NCI-H2227 (cell line): ENCODE measurements around the gene PKMYT1.

Experiments
- DNase-seq: peaks from one replicate; lab custom pipeline; 2025; ENCODE audit not compliant: unreplicated experiment; lab: John Stamatoyannopoulos, UW

Gene PKMYT1

DNA sequence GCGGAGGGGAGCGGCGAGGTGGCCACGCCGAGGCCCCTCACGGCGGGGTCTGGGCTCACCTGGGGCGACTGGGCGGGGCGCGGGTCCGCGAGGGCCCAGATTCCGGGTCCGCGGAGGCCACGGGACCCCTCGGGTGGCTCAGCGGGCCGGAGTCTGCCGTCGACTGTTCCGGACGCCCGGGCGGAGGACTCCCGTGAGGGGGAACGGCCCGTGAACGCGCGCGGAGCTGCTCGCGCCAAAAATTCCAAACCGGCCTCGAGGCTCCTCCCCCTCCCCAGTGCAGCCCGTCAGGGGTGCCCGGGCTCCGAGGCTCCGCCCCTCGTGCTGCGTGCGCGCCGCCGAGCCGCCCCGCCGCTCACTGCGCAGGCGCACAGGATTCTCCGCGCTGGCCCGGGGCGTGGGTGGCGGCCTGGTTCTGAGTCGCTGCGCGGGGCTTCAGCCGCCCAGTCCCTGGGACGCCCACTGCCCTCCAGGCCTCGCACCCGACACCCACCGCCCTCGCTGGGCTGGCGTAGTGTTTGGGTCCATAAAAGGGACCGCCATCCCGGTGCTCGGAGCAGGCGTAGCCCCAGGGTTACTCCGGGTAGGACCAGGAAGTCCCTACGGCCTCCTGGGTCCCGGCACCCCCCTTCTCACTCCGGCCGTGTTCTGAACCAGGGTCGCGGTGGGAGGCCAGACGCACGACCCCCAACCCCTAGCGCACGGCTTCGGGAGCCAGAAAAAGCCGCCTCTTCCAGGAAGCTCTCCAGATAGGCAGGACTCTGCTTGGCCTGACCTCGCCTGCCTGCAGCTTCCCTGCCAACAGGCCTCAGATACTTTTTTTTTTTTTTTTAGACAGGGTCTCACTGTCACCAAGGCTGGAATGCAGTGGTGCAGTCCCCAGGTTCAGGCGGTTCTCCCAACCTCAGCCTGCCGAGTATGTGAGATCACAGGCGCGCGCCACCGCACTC is at the start of gene PKMYT1:
Gene PKMYT1, minus strand, starts transcription at position 220 of the 950 bp plus-strand sequence. CDS start 789 bp downstream, outside the sequence.
- peak; percentile 94 for DNase-seq

DNA sequence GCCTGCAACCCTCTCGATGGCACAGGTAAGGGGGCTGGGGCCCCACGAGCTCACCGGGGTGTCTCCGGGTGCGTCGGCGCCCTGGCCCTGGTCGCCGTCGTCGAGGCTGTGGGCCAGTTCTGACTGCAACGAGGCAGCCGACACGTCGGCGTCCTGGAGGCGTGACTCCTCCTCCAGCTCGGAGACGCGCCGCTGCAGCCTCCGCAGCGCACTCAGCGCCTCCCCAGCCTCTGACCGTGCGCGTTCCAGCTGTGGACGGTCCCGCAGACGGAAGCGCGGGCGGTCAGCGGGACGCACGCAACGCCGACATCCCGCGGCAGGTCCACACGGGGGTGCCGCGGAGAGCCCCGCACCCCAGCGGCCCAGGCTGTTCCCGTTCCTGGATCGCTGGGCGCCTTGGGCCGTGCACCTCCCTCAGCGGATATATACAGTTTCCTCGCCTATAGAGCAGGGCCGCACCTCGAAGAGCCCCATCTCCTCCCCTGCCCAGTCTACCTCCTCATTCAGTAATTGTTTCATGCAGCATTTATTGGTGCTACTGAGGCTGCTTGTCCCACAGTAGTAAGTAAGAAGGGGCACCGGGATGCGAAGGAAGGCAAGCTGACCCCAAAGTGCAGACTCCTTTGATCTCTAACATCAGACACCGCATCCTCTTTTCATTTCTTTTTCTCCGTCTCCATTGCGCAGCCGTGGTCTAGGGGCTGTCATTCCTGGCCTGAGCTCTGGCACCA is 49.4 kb upstream of the PKMYT1 start:
- peak; percentile 73 for DNase-seq

DNA sequence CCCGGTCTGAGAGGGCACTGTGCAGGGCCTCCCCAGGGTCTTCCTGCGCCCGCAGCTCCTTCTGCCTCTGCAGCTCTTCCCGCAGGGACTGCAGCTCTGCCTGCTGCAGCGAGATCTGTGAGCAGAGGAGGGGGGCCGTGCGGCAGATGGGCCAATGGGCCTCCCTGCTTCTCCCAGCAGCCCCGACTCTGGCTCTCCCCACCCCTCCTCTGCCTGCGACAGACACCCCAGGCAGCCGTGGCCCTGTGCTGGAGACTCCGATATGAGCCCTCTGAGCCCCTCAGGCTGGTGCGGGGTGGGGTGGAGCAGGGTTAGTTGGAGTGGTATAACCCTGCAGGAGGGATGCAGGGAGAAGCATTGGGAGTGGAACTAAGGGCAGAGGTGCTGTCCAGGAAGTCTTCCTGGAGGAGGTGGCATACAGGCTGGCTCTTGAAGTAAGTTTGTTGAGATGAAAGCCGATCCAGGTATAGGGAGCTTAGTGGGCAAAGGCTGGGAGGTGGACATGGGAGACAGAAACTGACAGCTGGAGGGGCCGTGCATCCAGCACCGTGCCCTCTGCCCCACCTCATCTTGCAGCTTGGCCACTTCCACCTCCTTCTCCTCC is 48.6 kb upstream of the PKMYT1 start:
- no peak for DNase-seq

DNA sequence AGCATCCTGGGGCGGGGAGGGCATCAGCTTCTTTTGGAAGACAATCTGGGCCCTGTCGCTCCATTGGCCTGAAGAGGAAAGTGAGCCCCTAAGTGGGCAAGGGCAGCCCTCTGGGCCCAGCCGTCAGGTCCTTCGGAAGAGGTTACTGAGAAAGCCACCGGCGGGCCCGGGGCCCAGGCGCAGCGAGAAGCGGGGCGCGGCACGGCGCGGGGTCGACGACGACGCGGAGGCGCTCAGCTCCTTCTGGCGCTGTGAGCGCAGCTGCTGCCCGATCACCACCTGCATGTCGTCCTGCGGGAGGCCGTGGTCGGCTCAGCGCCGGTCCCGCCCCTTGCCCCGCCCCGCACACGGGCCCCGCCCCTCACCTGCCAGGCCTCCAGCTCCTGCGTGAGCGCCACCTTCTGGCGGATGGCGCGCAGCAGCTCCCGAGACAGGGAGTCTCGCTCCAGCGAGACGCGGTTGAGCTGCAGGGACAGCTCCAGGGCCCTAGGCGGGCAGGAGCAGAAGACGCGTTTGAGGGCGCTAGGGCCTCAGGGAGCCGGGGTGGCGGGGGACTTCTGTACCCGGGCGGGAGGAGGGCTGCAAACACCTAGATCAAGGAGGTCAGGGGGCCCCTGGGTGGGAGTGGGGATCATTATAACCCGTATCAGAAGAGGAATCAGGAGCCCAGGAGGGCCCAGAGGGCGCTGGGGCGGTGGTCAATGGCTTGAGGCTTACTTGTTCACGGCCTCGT is 47.9 kb upstream of the PKMYT1 start:
- peak; percentile 95 for DNase-seq

DNA sequence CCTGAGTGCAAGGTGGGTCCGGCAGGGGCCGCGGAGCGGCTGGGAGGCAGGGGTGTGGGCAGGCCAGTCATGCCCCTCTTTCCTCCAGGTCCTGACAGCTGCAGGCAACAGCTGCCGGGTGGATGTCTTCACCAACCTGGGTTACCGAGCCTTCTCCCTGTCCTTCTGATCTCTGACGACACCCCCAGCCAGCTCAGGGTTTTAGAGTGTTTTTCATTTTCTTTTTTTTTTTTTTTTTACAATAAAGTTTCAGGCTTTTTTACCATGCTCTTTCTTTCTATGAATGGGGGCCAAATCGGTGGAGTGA is 47.2 kb upstream of the PKMYT1 start:
- DNase-seq: no peak

DNA sequence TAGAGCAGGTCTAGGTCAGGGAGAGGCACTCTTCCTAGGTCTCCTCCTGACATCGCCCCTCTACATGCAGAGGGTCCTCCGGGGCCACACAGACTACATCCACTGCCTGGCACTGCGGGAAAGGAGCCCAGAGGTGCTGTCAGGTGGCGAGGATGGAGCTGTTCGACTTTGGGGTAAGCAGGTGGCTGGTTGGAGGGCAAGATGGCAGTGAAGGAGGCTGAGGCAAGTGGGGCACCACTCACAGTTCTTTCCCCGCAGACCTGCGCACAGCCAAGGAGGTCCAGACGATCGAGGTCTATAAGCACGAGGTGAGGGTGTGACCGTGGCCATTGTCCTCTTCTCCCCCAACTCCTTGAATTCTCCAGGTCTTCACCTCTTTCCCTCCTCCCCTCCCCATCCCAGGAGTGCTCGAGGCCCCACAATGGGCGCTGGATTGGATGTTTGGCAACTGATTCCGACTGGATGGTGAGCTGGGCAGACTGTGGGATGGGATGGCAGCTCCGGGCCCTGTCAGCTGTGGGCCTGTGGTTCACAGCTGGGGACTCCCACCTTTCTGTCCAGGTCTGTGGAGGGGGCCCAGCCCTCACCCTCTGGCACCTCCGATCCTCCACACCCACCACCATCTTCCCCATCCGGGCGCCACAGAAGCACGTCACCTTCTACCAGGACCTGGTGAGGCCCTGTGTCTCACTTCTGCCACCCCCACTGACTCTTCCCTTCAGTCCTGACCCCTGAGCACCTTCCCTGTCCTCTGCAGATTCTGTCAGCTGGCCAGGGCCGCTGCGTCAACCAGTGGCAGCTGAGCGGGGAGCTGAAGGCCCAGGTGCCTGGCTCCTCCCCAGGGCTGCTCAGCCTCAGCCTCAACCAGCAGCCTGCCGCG is 46.6 kb upstream of the PKMYT1 start:
- DNase-seq: no peak

DNA sequence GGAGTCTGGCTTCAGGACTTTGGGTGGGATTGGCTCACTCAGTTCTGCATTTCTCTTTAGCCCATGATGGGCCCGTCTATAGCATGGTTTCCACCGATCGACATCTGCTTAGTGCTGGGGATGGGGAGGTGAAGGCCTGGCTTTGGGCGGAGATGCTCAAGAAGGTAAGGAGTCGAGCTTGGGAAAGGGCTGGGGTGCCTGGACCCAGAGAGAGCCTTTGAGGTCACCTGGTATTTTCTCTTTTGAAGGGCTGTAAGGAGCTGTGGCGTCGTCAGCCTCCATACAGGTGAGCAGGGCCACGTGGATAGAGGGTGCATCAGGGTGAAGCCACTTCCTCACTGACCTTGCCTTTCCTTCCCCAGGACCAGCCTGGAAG is 45.7 kb upstream of the PKMYT1 start:
- no peak for DNase-seq

DNA sequence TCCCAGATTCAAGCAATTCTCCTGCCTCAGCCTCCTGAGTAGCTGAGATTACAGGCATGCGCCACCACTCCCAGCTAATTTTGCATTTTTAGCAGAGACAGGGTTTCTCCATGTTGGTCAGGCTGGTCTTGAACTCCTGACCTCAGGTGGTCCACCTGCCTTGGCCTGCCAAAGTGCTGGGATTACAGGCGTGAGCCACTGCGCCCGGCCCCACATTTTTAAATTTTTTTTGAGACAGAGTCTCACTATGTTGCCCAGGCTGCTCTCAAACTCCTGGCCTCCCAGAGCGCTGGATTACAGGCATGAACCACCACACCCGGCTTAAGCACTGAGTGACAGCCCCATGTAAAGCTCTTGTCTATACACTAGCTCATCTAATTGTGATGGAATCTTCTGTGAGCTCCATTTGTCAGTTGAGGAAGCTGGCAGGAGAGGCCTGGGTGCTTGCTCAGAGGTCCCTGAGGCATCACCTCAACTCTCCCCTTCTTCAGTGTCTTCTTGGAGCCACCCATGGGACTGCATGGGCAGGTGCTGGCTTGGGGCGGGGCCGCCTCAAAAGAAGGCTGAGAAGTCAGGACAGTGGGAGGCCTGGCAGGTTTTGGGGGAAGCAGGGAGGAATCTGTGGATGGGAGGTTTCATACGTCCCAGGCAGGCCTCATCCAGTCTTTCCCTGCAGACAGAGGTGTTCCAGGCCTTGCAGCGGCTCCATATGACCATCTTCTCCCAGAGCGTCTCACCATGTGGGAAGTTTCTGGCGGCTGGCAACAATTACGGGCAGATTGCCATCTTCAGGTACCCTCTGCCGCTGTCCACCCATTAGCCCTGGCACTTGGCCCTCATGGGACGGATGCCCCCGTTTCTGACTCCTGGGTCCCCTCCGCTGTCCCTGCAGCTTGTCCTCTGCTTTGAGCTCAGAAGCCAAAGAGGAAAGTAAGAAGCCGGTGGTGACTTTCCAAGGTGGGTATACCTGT is 45.1 kb upstream of the PKMYT1 start:
- DNase-seq: no peak

DNA sequence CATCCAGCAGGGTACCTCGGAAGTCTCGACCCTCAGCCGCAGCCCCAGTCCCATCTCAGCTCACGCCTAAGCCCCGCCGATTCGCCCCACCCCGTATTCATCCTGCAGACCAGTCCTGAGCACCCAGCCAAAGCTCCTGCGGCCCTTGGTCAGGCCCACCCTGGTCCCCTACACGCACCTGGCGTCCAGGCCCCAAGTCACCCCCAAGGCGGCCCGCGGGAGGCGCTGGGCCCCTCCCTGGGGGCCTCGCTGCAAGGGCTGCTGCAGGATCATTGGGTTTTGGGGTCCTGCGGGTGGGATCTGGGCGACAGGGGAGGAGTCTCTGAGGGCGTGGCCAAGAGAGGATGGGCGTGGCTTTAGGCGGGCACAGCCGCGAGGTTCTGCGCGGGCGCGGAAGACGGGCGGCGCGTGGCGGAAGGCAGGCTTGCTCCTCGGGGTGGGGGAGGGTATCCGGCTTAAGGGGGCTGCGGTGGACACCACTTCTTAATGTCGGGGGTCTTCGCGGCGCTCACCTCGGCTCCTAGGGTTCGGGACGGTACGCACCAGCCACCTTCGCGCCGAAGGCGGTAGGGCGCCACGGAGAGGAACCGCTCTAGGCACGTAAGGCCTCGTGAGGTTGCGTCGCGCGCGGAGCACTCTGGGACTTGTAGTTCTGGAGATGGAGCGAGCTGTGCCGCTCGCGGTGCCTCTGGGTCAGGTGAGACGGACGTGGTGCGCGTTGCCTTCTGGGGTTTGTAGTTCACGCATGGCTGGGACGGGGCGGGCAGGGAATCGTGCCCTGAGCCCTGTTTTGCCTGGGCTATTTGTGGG is 43.6 kb upstream of the PKMYT1 start, which contains the start of the genes HCFC1R1 and THOC6:
Gene HCFC1R1, minus strand, starts transcription at position 274 of the 810 bp plus-strand sequence. Its CDS starts 1 bp downstream, at position 273.
Gene THOC6, plus strand, starts transcription at position 367 of the 810 bp plus-strand sequence. Its CDS starts 292 bp downstream, at position 659.
- peak; percentile 98 for DNase-seq

DNA sequence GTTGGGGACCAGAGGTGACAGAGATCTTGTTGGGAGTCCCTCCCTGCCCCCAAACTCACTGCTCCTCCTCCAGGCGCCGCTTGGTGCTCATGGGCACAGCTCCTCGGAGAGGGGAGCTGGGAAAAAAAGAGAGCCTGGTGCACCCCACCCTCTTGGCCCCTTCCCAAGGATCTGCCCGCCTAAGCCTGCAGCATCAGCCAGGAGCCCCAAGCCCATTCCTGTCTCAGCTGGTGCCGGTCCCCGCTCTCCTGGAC is 43.1 kb upstream of the PKMYT1 start:
- DNase-seq: no peak

DNA sequence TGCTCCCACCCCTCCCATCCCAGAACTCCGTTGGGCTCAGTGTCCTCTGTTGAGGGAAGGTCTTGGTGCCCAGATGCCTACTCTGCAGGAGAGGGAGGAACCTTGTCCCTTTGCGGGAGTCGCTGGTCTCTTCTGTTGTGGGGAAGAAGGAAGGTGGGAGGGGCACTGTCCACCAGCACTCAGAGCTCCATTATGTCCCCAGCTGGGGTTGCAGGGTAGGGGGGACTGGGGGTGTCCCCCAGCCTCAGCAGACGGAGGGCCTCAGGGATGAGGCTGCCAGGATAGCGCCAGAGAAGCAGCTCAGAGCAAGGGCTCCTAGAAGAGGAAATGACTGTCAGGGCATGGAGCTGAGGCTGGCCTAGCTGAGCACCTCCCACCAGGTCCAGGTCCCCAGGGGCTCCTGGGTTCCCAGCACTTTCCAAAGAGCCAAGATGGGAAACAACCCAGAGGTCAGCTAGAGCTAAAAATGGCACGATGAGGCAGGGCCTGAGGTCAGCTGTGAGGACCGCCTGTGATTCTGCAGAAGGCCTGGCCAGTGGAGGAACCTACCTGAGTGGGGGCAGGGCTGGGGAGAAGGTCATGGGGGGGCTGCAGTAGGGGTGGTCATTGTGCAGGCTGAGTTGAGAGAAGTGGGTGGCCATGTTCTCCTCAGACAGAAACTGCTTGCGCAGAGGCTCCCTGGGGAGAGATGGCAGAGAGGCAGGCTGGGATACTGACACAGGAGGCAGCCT is 42.6 kb upstream of the PKMYT1 start:
- no peak for DNase-seq

DNA sequence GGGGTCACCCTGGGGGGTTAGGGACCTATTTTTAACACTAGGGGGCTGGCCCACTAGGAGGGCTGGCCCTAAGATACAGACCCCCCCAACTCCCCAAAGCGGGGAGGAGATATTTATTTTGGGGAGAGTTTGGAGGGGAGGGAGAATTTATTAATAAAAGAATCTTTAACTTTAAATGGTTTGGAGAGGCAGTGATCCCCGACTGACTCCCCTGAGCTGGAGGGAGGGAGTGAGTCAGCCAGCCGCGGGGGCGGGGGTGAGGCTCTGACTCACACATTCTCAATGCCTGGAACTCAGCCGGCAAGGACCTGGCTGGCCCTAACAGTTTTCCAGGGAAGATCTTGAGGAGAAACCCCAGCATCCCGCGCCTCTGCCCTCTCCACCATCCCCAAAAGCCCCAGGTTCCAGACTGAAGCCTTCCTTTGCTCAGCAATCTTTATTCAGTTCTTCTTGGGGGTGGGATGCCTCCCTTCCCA is 42.0 kb upstream of the PKMYT1 start:
- peak; percentile 44 for DNase-seq

DNA sequence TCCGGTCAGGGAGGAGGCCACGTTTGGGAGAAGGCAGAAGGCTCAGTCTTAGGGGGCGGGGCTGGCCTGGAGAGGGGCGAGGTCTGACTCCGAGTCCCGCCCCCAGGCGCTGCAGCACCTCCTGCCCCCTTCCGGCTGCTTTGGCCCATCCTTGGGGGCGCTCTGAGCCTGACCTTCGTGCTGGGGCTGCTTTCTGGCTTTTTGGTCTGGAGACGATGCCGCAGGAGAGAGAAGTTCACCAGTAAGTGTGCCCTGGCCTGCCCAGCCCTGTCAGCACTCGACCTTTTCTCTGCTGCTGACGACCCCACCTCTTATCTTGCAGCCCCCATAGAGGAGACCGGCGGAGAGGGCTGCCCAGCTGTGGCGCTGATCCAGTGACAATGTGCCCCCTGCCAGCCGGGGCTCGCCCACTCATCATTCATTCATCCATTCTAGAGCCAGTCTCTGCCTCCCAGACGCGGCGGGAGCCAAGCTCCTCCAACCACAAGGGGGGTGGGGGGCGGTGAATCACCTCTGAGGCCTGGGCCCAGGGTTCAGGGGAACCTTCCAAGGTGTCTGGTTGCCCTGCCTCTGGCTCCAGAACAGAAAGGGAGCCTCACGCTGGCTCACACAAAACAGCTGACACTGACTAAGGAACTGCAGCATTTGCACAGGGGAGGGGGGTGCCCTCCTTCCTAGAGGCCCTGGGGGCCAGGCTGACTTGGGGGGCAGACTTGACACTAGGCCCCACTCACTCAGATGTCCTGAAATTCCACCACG is 41.4 kb upstream of the PKMYT1 start:
- peak; percentile 77 for DNase-seq

DNA sequence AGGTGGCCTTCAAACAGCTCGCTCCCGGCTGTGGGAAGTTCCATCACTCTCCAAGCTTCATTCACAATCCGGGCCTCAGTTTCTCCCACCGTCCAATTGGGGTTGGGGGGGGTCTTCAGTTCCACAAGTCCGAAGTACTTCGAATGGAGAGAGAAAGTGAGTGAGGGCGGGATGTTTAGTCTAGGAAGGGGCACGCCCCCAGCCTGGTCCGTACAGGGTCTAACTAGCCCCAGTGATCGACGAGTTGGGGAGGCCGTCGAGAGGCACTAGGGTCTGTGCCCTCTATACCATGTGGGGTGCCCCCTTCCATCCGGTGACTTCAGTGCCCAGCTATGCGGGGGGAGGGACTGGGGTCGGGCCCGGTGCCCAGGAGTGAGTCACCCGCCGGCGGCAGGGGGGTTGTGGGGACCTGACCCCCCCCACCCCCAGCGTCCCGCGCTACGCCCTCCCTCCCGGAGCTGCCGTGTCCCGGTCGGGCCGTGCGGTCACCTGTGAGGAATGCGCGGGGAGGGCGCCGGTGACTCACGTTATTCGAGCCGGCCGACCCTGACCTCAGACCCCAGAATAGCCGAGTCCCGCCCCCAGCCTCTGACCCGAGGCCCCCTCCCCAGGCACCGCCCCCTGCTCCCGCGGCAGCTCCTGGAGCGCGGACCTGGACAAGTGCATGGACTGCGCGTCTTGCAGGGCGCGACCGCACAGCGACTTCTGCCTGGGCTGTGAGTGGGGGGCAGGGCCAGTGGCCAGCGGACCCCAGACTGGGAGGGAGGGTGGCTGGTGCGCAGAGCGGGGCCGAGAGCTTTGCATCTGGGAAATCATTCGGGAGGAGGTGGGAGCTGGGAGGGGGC is 40.6 kb upstream of the PKMYT1 start:
- peak; percentile 49 for DNase-seq

DNA sequence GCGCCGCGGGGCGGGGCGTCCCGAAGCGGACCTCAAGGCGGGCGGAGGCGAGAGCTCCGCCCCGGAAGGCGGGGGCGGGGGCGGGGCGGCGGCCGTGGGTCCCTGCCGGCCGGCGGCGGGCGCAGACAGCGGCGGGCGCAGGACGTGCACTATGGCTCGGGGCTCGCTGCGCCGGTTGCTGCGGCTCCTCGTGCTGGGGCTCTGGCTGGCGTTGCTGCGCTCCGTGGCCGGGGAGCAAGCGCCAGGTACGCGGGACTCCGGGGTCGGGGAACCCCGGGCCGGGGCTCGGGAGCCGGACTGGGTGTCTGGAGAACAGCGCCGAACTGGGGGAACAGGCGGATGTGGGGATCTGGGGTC is 40.0 kb upstream of the PKMYT1 start, which contains the start of gene TNFRSF12A:
Gene TNFRSF12A, plus strand, starts transcription at position 122 of the 357 bp plus-strand sequence. Its CDS starts 30 bp downstream, at position 152.
- peak; percentile 87 for DNase-seq
